GM23338 (cell line): ENCODE data around the gene TASP1.

Source experiments
- CTCF ChIP-seq, 2 experiments: fragments of 200-600 bp in 1 of 2; sonication (generic) in 1 of 2; conservative IDR thresholded peaks; 2 replicates each; pipeline versions ENCODE4 v1.5.1 to v1.6.1; 2016 to 2017; ENCODE audit warnings: antibody characterized with exemption in 2 of 2, low read depth in 2 of 2, mild to moderate bottlenecking in 2 of 2, moderate library complexity in 1 of 2
- JUNB ChIP-seq: IDR thresholded peaks from one replicate; pipeline ENCODE4 v1.6.1; 2016; ENCODE audit warnings: antibody characterized with exemption; ENCODE audit not compliant: unreplicated experiment
- REST ChIP-seq: IDR thresholded peaks from one replicate; pipeline ENCODE4 v1.6.1; 2018; ENCODE audit warnings: antibody characterized with exemption; ENCODE audit not compliant: unreplicated experiment

GRCh38 chr20:13384132-13384531, 254.6 kb downstream of the TASP1 start:
- TF ChIP-seq CTCF (conservative IDR thresholded peaks at IDR 0.05; ENCODE audit: low read depth in 2 of 2) (no peak), REST (no peak), JUNB (no peak)
